Ecto neural progenitor cell (in vitro differentiated cells): Measurements from ENCODE around the gene RIMS4.
A peak's percentile ranks its signal among the peaks of the same experiment; 100 is the strongest.

Experiments used
- DNase-seq: peaks from one replicate; pipeline ENCODE4 v3.0.0-alpha.2; 2018; ENCODE audit warnings: low spot score

The RIMS4 gene

GRCh38 chr20:44739942-44740341, 70.4 kb downstream of the RIMS4 start:
- DNase-seq = no peak

DNA sequence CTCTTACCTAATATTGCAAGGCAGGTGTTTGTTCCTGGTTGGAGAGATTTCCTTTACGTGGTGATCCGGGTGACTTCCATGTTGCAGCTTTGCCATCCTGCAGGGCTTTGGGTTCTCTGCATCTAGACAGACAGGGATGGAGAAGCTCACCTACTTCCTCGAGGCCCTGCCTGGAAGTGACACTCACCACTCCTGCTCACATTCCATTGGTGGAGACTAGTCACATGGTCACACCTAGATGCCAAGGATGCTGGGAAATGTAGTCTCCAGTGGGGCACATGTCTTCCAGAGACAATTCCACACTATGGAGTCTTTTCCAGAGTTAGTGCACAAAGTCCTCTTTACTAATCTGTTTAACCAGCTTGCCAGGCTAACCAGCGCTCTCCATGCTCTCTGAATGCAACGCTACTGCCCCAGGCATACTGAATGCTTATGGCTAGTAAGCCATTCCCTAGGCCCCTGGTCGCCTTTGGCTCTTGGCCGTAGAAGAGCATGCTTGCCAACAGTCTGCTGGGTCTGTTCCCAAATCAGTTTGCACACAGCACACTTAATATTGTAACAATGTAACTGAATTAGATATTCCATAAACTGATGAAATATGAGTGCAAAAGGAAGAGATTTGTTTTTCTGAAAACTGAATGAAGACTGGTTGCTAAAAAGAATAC, 71.4 kb downstream of the RIMS4 start:
- peak; percentile 65 for DNase-seq

GRCh38 chr20:44737116-44737515, 73.2 kb downstream of the RIMS4 start:
- DNase-seq = no peak

- peak; percentile 69 for DNase-seq
These were observed 74.0 kb downstream of the RIMS4 start for GRCh38 chr20:44736170-44737021.

GRCh38 chr20:44735816-44736169, 74.6 kb downstream of the RIMS4 start:
- no peak for DNase-seq

DNA sequence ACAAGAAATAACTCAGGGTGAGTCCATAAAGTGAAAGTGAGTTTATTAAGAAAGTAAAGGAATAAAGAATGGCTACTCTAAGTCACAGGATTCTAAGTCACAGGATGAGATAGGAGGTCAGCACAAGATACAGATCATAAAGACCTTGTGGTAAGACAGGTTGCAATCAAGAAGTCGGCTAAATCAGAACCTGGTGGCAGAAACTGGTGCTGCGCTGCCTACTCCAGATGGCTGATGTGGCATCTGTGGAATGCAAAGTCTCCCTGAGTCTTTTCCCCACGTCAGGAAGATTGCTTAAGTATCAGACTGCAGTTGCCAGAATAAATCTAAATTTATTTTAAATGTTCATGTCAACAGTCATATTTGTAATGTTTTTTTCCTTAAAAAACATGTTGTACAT, 75.4 kb downstream of the RIMS4 start:
- DNase-seq = no peak

DNA sequence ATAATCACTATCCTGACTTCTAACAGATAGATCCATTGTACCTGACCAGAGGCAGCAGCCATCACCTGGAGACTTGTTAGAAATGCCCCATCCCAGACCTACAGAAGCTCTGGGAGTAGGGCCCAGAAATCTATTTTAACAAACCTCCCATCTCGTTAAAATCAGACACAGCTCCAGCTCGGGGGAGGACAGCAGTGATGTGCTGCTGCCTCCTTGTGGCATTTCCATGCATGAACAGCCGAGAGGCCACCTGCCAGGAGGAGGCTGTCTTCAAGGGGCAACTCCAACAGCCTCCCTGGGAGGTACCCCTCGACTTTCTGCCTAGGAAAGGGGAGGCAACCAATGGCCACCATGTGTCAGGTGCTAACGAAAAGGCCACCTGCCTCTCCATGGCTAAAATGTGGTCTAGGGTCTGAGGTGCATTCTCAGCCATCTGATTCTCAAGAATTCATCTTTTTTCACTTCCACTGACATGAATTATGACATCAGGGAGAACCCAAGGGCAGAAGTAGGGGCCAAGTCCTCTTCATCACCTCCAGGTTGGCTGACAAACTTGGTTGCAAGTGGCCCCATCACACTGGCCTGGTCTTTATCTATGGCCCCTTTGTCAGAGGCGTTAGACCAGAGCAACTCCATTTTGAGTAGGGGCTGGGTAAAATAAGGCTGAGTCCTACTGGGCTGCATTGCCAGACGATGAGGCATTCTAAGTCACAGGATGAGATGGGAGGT, 76.8 kb downstream of the RIMS4 start:
- peak; percentile 75 for DNase-seq

- no peak for DNase-seq
These were observed 78.0 kb downstream of the RIMS4 start for GRCh38 chr20:44732327-44732726.

DNA sequence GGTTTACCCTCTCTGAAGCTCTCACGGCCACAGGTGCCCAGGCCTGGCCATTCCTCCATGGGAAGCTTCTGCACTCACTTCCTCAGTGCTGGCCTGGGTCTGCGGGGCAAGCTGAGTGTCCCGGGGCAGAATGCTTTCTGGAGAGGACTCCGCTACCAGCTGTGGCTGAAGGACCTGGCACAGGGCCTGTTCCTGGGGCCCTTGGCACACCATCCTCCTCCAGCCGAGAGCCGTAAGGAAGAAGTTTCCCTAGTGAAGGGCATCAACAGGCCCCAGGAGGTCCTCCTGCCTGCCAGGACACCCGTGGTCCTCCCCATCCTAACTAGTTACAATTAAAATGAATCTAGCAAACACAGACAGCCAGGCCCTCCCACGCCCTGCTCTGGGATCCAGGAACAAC, 78.7 kb downstream of the RIMS4 start:
- no peak for DNase-seq

DNA sequence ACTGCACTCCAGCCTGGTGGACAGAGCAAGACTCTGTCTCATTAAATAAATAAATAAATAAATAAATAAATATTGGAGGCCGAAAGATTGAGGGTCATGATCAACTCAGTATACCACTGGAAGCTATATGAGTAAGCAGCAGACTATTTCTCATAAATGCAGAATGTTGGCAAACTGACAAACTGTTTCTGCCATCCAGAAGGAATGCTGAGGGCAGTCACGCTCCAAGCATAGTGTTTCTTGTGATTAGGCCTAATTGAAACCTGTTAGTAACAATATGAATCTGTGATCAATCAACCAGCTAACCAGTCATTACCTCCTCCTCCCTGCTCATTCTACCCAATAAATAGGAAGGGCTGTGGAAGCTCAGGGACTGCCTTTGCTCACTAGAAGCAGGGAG, 79.9 kb downstream of the RIMS4 start:
- DNase-seq = no peak

- DNase-seq = no peak
These were observed 81.4 kb downstream of the RIMS4 start for GRCh38 chr20:44728801-44729443.

- DNase-seq = no peak
These were observed 82.7 kb downstream of the RIMS4 start for GRCh38 chr20:44727651-44728050.

- DNase-seq = no peak
These were observed 83.3 kb downstream of the RIMS4 start for GRCh38 chr20:44727039-44727438.

DNA sequence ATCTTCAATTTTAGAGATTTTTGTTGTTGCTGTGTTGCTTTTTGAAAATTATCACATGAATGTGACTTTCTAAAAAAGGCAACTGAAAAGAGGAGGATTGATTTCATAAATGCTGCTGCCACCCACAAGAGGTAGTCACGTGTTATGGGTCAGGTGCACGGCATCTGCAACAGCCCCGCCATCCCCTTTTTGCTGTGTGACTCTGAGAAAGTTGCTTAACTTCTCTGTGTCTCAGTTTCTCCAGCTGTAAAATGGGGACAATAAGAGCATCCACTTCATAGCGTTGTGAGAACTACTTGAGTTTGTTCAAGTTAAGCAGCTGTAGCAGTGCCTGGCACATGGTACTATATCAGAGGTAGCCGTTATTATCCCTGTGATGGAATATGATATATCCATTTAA, 84.5 kb downstream of the RIMS4 start:
- no peak for DNase-seq

DNA sequence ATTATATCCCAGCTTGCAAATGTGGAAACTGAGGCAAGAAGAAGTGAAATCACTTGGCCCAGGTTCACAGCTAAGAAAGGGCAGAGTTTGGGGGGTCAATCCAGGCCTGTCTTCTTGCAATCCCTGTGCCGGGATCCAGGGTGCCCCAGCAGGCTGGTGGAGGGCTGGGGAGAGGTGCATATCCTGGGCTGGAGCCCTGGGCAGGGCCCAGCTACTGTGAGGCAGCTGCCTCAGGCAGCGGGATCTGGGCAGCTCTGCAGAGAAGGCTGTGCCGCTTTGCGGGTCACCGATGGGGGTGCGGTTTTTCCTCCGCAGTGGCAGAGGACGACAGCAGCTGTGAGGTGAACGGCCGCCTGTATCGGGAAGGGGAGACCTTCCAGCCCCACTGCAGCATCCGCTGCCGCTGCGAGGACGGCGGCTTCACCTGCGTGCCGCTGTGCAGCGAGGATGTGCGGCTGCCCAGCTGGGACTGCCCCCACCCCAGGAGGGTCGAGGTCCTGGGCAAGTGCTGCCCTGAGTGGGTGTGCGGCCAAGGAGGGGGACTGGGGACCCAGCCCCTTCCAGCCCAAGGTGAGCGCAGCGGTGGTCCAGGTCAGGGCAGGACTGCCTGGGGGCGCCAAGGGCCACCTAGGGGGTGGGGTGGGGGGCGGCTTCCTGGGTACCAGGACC, 85.8 kb downstream of the RIMS4 start:
- DNase-seq = no peak

- DNase-seq = no peak
These were observed 86.5 kb downstream of the RIMS4 start for GRCh38 chr20:44723798-44724362.

DNA sequence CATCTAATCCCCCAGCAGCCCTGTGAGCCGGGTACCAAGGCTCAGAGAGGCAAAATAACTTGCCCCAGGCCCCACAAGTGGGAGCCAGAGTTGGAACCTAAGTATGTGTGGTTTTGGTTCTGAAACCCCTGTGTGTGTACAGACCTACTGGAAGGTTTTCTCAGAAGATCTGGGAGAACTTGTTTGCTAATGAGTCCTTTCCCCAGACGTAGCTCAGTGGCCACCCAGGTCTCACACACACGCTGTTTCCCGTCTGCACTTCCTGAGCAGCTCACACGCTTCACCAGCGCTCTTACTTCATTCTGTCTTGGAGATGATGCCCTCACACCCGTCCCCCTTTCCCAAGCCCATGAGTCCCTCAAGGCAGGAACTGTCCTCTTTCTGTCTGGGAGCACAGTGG, 87.0 kb downstream of the RIMS4 start:
- DNase-seq = no peak

GRCh38 chr20:44722990-44723389, 87.4 kb downstream of the RIMS4 start:
- DNase-seq = no peak

DNA sequence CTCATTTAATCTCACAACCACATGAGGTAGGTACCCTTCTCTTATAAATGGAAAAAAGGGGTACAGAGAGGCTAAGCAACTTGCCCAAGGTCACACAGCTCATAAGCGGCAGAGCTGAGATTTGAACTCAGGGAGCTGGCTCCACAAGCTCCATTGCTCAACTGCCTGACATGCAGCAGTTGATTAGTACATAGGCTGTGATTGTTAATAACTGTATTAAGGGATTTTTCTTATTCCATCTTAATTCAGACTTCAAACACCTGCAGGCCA, 88.6 kb downstream of the RIMS4 start:
- DNase-seq = no peak

DNA sequence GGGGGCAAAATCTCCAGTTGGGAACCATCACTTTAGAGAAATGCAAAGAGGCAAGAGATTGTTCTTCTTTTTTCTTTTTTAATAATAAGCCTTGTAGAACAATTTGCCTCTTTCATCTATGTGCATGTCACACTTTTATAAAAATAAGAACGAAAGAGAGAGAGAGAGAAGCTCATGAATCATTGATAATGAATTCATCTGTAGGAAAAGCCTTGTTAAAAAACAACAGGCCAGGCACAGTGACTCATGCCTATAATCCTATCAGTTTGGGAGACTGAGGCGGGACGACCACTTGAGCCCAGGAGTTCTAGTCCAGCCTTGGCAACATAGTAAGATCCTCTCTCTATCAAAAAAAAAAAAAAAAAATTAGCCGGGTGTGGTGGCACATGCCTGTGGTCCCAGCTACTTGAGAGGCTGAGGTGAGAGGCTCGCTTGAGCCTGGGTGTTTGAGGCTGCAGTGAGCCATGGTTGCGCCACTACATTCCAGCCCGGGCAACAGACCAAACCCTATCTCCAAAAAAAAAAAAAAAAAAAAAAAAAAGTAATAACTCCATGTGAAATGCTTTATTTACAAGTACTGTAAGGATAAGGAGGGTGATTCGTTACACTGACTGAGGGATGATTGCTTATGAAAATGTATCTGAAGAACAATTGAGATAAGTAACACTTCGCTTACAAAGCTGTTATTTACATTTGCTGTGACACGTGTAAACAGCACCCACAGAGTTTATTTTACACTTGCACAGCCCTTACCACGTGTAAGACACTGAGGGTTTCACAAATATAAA, 89.2 kb downstream of the RIMS4 start:
- DNase-seq = no peak

DNA sequence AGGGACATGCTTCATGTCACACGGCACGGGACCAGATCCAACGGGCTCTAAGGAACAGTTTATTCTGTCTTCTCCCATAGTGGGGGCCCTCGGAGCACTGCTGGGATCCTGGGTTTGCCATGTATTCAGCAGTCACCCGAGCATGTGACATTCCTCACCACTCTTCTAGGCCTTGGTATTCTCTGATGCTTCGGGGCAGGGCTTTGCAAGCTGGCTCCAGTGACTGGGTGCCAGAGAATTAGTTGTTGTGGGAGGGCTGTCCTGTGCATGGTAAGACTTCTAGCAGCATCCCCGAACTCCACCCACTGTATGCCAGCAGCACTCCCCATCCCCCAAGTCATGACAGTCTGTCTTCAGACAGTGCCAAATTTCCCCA, 89.7 kb downstream of the RIMS4 start:
- DNase-seq = no peak
